Peyer's patch (tissue), 4 donors: Measurements from ENCODE around the gene VSTM2L.

ENCODE experiments used
- POLR2A ChIP-seq, 2 donors: fragments of 450-650 bp; IDR thresholded peaks; one replicate each; pipeline ENCODE4 v1.5.1; 2017; ENCODE audit warnings: antibody characterized with exemption in 2 of 2, mild to moderate bottlenecking in 2 of 2, moderate library complexity in 2 of 2
- TF ChIP-seq, protein P1 (sequence below), 6 experiments: fragments of 450-650 bp in 4 of 6; fragments of 200-600 bp in 2 of 6; sonication (generic) in 1 of 6; IDR thresholded peaks; one replicate each; pipeline ENCODE4 v1.5.1; 2017 to 2019; ENCODE audit warnings: antibody characterized with exemption in 6 of 6, mild to moderate bottlenecking in 3 of 6, moderate library complexity in 1 of 6

DNA sequence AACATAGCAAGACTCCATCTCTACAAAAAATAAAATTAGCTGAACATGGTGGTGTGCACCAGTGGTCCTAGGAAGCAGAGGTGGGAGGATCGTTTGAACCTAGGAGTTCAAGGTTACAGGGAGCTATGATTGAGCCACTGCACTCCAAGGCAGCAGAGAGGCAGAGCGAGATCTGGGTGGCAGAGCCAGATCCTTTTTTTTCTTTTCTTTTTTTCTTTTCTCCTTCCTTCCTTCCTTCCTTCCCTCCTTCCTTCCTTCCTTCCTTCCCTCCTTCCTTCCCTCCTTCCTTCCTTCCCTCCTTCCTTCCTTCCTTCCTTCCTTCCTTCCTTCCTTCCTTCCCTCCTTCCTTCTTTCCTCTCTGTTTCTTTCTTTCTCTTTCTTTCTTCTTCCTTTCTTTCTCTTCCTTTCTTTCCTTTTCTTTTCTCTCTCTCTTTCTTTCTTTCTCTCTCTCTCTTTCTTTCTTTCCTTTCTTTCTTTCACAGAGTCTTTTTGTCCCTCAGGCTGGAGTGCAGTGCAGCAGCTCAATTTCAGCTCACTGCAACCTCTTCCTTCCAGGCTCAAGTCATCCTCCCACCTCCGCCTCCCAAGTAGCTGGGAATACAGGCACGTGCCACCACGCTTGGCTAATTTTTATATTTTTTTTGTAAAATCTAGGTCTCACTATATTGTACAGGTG, 9.2 kb upstream of the VSTM2L start:
- TF ChIP-seq, protein P1, sequence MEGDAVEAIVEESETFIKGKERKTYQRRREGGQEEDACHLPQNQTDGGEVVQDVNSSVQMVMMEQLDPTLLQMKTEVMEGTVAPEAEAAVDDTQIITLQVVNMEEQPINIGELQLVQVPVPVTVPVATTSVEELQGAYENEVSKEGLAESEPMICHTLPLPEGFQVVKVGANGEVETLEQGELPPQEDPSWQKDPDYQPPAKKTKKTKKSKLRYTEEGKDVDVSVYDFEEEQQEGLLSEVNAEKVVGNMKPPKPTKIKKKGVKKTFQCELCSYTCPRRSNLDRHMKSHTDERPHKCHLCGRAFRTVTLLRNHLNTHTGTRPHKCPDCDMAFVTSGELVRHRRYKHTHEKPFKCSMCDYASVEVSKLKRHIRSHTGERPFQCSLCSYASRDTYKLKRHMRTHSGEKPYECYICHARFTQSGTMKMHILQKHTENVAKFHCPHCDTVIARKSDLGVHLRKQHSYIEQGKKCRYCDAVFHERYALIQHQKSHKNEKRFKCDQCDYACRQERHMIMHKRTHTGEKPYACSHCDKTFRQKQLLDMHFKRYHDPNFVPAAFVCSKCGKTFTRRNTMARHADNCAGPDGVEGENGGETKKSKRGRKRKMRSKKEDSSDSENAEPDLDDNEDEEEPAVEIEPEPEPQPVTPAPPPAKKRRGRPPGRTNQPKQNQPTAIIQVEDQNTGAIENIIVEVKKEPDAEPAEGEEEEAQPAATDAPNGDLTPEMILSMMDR (IDR thresholded peaks at IDR 0.05), result no peak
- no peak for TF ChIP-seq POLR2A (IDR thresholded peaks at IDR 0.05)
